ENCODE measurements around the gene UNC93A.

The UNC93A gene

DNA sequence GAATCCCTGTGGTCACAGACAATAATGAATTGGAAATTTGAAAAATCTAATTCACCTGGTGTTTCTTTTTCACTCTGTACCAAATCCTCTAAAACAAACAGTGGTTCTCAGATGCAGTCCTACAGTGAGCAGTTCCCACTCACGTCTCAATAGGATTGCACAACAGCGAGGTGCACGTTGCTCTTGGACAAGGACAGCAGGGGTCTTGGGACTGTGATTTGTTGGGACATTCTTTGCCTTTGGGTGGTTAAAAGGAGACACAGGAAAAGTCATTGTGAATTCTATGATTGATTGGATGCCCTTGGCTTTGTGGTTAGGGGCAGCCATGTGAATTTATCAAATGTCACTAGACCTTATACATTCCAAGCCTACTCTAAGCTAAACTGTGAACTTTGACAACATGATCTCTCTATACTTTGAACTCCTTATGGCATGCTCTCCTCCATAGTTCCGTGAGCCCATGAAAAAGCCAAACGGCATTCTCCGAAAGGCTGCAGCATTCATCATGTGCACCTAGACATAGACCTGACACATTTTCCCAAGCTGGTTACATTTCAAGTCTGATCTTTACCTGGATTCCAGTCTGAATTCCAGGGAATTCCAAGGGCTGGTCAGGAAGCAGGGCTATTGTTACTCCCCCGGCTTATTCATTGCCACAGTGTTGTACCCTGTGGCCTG, 647 bp downstream of the UNC93A start:
- no peak overlapping the region for H2AFZ ChIP-seq (ENCODE audit: low read depth, low read length)
- DNase-seq (no peak), ATAC-seq (ENCODE audit: insufficient read depth, low read depth) (no peak)
- no peaks in the 10 kb centered on the region for H3K27me3 ChIP-seq (ENCODE audit: insufficient read depth, low read length, poor library complexity)
- H3K9me3 ChIP-seq (ENCODE audit: insufficient read depth, low read length, severe bottlenecking), result no peaks in the 10 kb centered on the region
- H3K4me2 ChIP-seq (ENCODE audit: insufficient read depth, low read length), result no peak overlapping the region
- no peak for TF ChIP-seq EZH2 (IDR thresholded peaks at IDR 0.05; ENCODE audit: borderline replicate concordance, low read depth, low read length, severe bottlenecking)
- TF ChIP-seq CTCF (IDR thresholded peaks at IDR 0.05; ENCODE audit: borderline replicate concordance, extremely low read depth, low read length, poor library complexity, severe bottlenecking), result no peak
- H4K20me1 ChIP-seq (ENCODE audit: insufficient read depth, low read length), result no peaks in the 10 kb centered on the region; the same call in 1 of the 2 replicates
- no peaks in the 10 kb centered on the region for H3K79me2 ChIP-seq (ENCODE audit: insufficient read depth, low read length)
- H3K9ac ChIP-seq (ENCODE audit: low read depth, low read length), result no peak overlapping the region
- H3K4me1 ChIP-seq (ENCODE audit: insufficient read depth, low read length), result no peaks in the 10 kb centered on the region
- no peaks in the 10 kb centered on the region for H3K36me3 ChIP-seq (ENCODE audit: insufficient read depth, low read length)
- H3K4me3 ChIP-seq (ENCODE audit: low read depth in 1 of 2, low read length in 2 of 2), result no peak overlapping the region
- H3K27ac ChIP-seq (ENCODE audit: low read length), result no peak overlapping the region

DNA sequence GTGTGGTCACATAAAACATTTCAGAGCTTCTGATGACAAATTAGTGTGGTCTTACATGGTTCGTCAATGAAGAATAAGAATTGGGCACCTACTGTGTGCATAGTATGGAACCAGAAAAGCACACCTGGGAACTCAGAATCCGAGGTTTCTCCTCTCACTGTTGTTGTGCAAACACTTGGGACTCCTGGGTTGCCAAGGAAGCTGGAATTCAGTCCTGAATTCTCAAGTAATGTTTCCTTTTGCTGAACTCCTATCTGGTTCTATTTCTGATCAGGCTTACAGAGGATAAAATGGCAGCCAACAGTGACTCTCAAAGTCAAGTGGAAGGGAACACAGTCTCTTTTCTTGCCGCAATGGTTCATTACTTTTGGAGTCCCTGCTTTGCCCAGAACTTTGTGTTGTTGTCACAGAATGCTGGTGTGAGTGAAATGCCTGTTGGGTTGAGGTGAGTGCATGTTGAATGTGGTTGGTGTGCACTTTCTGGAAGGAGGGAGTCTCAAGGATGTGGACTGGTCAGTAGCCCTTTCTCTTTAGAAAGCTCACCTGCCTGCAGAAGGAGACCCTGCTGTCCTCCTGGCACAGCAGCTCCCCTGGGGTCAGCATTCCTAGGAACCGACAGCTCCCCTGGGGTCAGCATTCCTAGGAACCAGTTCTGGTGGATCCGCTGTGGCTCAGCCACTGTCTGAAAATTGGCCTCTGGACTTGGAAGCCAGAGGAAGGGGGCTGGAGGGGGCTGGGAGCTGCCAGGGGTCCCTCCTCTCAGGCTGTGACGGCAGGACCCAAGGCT, 1.4 kb downstream of the UNC93A start:
- H3K4me3 ChIP-seq (ENCODE audit: low read depth in 1 of 2, low read length in 2 of 2), result no peak overlapping the region
- H3K9ac ChIP-seq (ENCODE audit: low read depth, low read length), result no peak overlapping the region
- ATAC-seq (ENCODE audit: insufficient read depth, low read depth), result no peak
- no peaks in the 10 kb centered on the region for H3K4me1 ChIP-seq (ENCODE audit: insufficient read depth, low read length)
- no peaks in the 10 kb centered on the region for H3K36me3 ChIP-seq (ENCODE audit: insufficient read depth, low read length)
- no peak for DNase-seq
- H3K79me2 ChIP-seq (ENCODE audit: insufficient read depth, low read length), result no peaks in the 10 kb centered on the region
- H3K27me3 ChIP-seq (ENCODE audit: insufficient read depth, low read length, poor library complexity), result no peaks in the 10 kb centered on the region
- no peaks in the 10 kb centered on the region; the same call in 1 of the 2 replicates for H4K20me1 ChIP-seq (ENCODE audit: insufficient read depth, low read length)
- H2AFZ ChIP-seq (ENCODE audit: low read depth, low read length), result no peak overlapping the region
- H3K9me3 ChIP-seq (ENCODE audit: insufficient read depth, low read length, severe bottlenecking), result no peaks in the 10 kb centered on the region
- H3K4me2 ChIP-seq (ENCODE audit: insufficient read depth, low read length), result no peak overlapping the region
- TF ChIP-seq EZH2 (IDR thresholded peaks at IDR 0.05; ENCODE audit: borderline replicate concordance, low read depth, low read length, severe bottlenecking), result no peak
- no peak for TF ChIP-seq CTCF (IDR thresholded peaks at IDR 0.05; ENCODE audit: borderline replicate concordance, extremely low read depth, low read length, poor library complexity, severe bottlenecking)
- no peak overlapping the region for H3K27ac ChIP-seq (ENCODE audit: low read length)

DNA sequence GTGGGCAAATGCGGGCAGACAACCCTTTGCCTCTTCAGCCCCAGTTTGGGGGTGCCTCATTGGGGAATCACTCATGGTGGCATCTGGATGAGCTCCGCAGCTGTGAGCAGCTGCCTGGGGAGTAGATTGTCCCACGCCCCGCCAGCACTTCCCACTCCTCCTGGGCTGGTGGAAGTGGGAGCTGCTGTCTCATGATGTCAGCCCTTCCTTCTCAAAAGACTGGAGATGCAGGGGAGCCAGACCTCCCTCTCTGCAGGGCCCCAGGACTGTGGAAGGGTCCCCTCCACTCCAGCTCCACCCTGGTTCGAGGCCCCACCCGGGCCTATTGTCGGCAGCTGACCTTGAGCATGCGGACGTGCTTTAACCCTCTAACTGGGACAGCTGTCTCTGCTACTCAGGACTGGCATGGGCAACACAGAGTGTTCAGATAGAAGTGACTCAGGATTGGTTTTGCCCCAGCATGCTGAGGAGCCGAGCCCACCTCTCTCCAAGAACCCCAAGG, 2.0 kb downstream of the UNC93A start:
- no peaks in the 10 kb centered on the region for H3K79me2 ChIP-seq (ENCODE audit: insufficient read depth, low read length)
- no peak overlapping the region for H3K9ac ChIP-seq (ENCODE audit: low read depth, low read length)
- H3K4me3 ChIP-seq (ENCODE audit: low read depth in 1 of 2, low read length in 2 of 2), result no peak overlapping the region
- no peak for ATAC-seq (ENCODE audit: insufficient read depth, low read depth)
- no peaks in the 10 kb centered on the region for H3K4me1 ChIP-seq (ENCODE audit: insufficient read depth, low read length)
- H3K9me3 ChIP-seq (ENCODE audit: insufficient read depth, low read length, severe bottlenecking), result no peaks in the 10 kb centered on the region
- no peak overlapping the region for H3K27ac ChIP-seq (ENCODE audit: low read length)
- no peaks in the 10 kb centered on the region for H3K36me3 ChIP-seq (ENCODE audit: insufficient read depth, low read length)
- DNase-seq, result no peak
- no peaks in the 10 kb centered on the region for H3K27me3 ChIP-seq (ENCODE audit: insufficient read depth, low read length, poor library complexity)
- no peak overlapping the region for H2AFZ ChIP-seq (ENCODE audit: low read depth, low read length)
- no peaks in the 10 kb centered on the region; the same call in 1 of the 2 replicates for H4K20me1 ChIP-seq (ENCODE audit: insufficient read depth, low read length)
- TF ChIP-seq EZH2 (IDR thresholded peaks at IDR 0.05; ENCODE audit: borderline replicate concordance, low read depth, low read length, severe bottlenecking) (no peak), CTCF (IDR thresholded peaks at IDR 0.05; ENCODE audit: borderline replicate concordance, extremely low read depth, low read length, poor library complexity, severe bottlenecking) (no peak)
- no peak overlapping the region for H3K4me2 ChIP-seq (ENCODE audit: insufficient read depth, low read length)
